CD1c-positive myeloid dendritic cell (primary cell): ENCODE data around the gene NOS1.
A peak's percentile ranks its signal among the peaks of the same experiment; 100 is the strongest.

Source experiments
- DNase-seq: peaks from one replicate; pipeline ENCODE4 v3.0.0-alpha.2; 2016; ENCODE audit errors: extremely low spot score

The NOS1 gene

GRCh38 chr12:117330441-117331113 lies 30.8 kb downstream of the NOS1 start:
- no peak for DNase-seq

GRCh38 chr12:117329756-117330155 lies 31.7 kb downstream of the NOS1 start:
- no peak for DNase-seq

- DNase-seq: no peak
Measured at GRCh38 chr12:117328556-117329100, 32.8 kb downstream of the NOS1 start.

DNA sequence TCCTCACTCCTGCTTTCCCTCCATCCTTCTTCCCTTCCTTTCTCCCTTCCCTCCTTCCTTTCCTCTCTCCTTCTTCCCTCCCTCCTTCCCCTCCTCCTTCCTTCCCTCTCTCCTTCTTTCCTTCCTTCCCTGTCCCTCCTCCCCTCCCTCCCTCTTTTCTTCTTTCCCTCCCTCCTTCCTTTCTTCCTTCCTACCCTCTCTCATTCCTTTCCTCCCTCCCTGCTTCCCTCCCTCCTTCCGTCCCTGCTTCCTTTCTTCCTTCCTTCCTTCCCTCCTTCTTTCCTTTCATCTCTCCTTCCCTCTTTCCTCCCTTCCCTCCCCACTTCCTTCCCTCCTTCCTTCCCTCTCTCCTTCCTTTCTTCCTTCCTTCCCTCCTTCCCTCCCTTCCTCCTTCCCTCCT lies 39.0 kb downstream of the NOS1 start:
- no peak for DNase-seq

- DNase-seq: no peak
Measured at GRCh38 chr12:117321572-117321971, 39.9 kb downstream of the NOS1 start.

DNA sequence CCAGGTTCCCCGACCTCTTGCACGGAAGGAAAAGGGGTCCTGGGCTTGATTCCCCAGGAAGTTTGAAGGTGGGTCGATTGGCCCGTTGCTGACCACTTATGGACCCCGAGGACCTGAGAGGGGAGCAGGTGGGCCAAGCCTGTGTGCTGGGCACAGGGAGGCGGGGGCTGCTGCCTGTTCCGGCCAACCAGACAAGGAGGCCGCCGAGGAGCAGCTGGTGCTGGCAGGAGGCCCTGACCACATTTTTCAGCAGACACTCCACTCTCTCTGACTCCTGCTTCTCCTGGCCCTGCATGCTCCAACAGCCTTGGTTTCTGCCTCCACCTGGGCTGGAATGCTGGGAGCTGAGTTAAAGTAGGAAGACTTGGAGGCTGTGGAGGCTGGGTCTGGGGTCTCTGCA lies 42.8 kb downstream of the NOS1 start:
- DNase-seq: no peak

DNA sequence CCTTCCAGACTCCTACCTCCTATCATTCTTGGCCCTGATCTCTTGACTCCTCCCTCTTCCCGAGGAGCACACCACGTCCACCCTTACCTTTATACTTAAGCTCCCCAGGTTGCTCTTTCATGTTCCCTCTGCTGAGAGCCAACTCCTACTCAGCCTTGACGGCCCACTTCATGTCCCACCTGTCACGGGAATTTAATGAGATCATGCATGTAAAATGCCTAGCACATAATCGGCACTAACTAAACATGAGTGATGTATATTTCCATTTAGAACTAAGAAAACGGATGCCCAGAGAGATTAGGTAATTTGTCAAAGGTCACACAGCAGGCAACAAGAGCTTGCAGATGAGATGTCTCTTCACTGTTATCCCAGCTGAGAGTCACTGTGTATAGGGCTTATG lies 45.1 kb downstream of the NOS1 start:
- DNase-seq: no peak

GRCh38 chr12:117313926-117314325 lies 47.5 kb downstream of the NOS1 start:
- peak; percentile 1 for DNase-seq

GRCh38 chr12:117312770-117313169 lies 48.7 kb downstream of the NOS1 start:
- DNase-seq: no peak

DNA sequence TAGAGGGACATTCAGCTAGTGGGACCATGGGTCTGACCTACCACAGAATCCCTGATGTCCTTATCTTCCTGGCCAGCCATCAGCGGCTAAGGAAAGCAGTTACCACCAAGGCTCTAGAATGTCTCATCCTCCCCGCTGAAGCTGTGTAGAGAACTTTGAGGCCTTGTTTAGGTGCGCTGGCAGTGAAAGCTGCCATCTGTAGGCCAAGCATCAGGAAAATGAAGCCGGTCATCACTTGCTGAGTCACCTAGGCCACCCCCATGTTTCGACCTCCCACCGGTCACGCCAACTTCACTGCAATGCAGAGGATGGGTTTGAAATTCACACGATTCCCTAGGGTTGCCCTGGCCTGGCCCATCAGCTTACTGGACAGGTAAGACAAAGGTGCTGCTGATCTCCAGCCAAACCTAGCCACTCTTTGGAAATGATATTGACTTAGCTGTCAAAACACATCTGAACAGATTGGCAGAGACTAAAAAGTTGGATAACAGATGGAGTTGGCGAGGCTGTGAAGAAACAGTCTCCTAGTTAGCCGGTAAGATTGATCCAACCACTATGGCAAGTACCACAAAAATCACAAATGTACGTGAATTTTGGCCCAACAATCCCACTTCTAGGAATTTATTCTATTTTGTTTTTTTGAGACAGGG lies 52.0 kb downstream of the NOS1 start:
- no peak for DNase-seq

DNA sequence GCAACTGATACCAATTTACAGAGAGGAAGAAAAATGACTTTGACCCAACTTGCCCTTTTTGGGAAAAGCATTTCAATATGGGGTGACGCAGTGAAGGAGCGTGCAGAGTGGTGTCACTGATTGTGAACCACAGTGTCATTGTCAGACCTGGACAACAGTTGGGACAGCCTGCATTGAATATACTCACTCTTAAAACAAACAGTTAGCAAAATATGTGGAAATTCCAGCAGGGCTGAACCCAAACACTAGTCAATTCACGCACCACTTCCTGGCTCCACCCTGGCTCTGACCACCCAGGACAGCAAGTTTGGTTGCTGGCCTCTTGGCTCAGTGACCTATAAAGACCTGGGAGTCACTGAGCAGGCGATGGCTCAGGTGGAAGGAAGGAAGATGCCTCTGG lies 61.3 kb downstream of the NOS1 start:
- DNase-seq: no peak

- no peak for DNase-seq
Measured at GRCh38 chr12:117298648-117299225, 62.7 kb downstream of the NOS1 start.

DNA sequence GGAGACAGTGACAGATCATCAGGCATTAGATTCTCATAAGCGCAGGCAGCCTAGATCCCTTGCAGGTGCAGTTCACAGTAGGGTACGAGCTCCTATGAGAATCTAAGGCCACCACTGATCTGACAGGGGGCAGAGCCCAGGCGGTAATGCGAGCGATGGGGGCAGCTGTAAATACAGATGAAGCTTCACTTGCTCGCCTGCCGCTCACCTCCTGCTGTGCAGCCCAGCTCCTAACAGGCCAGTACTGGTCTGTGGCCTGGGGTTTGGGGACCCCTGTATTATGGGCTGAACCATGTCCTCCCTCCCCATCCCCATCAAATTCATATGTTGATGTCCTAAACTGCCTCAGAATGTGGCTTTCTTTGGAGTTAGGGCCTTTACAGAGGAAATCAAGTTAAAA lies 63.2 kb downstream of the NOS1 start:
- DNase-seq: no peak

GRCh38 chr12:117294189-117294603 lies 67.2 kb downstream of the NOS1 start:
- DNase-seq: no peak

- DNase-seq: no peak
Measured at GRCh38 chr12:117293510-117293909, 67.9 kb downstream of the NOS1 start.

DNA sequence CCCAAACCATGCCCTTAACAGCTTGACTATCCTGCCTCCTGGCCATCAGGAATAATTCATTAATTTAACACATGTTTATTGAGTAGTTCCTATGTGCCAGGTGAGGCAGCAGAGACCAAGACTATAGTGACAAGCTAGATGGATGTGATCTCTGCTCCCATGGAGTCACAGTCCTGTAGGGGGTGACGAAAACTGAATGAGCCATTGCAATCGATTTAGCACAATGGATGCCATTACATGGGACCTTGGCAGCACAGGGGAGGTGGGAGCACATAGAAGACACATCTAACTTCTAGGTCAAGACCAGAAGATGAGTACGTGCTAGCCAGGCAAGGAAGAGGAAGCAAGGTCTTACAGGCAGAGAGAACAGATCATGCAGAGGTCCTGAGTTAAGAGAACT lies 68.7 kb downstream of the NOS1 start:
- no peak for DNase-seq

DNA sequence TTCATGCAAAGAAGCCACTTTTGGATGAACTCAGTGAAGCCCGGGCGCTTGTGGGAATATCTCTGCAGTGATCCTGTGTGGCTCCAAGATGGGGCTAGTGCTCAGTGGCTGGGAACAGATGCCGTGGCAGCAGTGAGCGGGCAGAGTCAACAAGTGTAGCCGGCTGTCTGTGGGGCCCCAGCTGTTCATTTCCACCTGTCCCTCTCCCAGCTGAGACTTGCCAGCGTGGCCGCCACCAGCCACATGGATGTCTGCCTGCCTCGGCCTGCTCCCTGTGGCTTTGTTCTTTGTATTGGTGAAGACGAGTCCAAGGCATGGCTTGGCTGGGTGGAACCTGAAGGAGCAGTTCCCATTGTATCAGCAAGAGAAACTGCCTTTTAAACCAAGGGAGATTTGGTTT lies 77.3 kb downstream of the NOS1 start:
- DNase-seq: no peak

- no peak for DNase-seq
Measured at GRCh38 chr12:117282490-117282889, 78.9 kb downstream of the NOS1 start.

GRCh38 chr12:117280019-117280680 lies 81.3 kb downstream of the NOS1 start:
- no peak for DNase-seq

DNA sequence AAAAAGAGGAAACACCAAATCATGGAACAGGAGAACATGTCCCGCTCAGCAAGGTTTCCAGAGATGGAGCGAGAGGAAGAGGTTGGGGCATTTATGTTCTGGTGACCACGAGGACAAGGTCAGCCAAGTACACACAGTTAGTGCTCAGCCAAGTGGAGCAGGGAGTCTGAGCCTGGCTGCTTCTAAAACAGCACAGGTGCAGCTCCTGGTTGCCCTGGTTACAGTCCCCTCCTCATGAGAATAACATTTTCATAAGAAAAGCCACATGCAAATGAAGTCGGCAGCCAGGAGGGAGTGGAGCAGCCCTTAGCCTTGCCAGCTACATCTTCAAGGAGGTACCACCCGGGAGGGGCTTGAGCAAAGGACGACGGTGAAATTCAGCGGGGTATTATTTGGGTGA lies 81.8 kb downstream of the NOS1 start:
- no peak for DNase-seq

- no peak for DNase-seq
Measured at GRCh38 chr12:117277875-117278274, 83.6 kb downstream of the NOS1 start.

- DNase-seq: no peak
Measured at GRCh38 chr12:117273091-117273490, 88.3 kb downstream of the NOS1 start.

- DNase-seq: no peak
Measured at GRCh38 chr12:117272690-117273089, 88.7 kb downstream of the NOS1 start.
